Activated T-helper 1 cell treated with anti-CD3 and anti-CD28 coated beads, Interleukin-12 subunit alpha, Interleukin-12 subunit beta, Interleukin-2, Interleukin-4 antibody, amounts not matched to agents 30 ng/mL and 10 ng/mL and 1 ng/mL, durations not matched to agents 14 hours and 24 hours and 36 hours (primary cell): ENCODE results near the gene KCNMA1. TPM values are rescaled to one million over a fixed set of nuclear protein-coding genes. Genes with fewer than 3 reads are reported as not detected.
"Not testable (repeated sequence)": the region's sequence is repeated elsewhere in the genome, so short reads cannot be mapped to it uniquely, and the experiment has no call there.

ENCODE experiments used
- DNase-seq: peaks from one replicate; pipeline ENCODE4 v3.0.0; 2021; ENCODE audit warnings: low spot score
- H3K27ac Mint-ChIP-seq: one replicate; pipeline ENCODE4 v1.8.0; 2021; ENCODE audit warnings: mild to moderate bottlenecking, mixed read lengths
- H3K27me3 Mint-ChIP-seq: one replicate; pipeline ENCODE4 v1.8.0; 2022; ENCODE audit warnings: mild to moderate bottlenecking, moderate library complexity, mixed read lengths; ENCODE audit not compliant: insufficient read depth
- H3K36me3 Mint-ChIP-seq: one replicate; pipeline ENCODE4 v1.8.0; 2021; ENCODE audit warnings: low read depth, mixed read lengths
- H3K4me1 Mint-ChIP-seq: one replicate; pipeline ENCODE4 v1.8.0; 2021; ENCODE audit warnings: low read depth, mixed read lengths
- H3K4me3 Mint-ChIP-seq: one replicate; pipeline ENCODE4 v1.8.0; 2021; ENCODE audit warnings: mild to moderate bottlenecking, moderate library complexity, mixed read lengths
- H3K9me3 Mint-ChIP-seq: one replicate; pipeline ENCODE4 v1.8.0; 2021; ENCODE audit warnings: mixed read lengths
- intact Hi-C: fragments of 100-400 bp; cut with micrococcal nuclease; formaldehyde crosslinking; loops from one replicate; pipeline ENCODE4 v1.15.1; 2024
- total RNA-seq: library from RNA; stranded (reverse); gene quantifications from 2 replicates; pipeline ENCODE4 v1.2.3, GENCODE V29; 2022

The KCNMA1 gene
- not detected in 2 replicates for total RNA-seq

DNA sequence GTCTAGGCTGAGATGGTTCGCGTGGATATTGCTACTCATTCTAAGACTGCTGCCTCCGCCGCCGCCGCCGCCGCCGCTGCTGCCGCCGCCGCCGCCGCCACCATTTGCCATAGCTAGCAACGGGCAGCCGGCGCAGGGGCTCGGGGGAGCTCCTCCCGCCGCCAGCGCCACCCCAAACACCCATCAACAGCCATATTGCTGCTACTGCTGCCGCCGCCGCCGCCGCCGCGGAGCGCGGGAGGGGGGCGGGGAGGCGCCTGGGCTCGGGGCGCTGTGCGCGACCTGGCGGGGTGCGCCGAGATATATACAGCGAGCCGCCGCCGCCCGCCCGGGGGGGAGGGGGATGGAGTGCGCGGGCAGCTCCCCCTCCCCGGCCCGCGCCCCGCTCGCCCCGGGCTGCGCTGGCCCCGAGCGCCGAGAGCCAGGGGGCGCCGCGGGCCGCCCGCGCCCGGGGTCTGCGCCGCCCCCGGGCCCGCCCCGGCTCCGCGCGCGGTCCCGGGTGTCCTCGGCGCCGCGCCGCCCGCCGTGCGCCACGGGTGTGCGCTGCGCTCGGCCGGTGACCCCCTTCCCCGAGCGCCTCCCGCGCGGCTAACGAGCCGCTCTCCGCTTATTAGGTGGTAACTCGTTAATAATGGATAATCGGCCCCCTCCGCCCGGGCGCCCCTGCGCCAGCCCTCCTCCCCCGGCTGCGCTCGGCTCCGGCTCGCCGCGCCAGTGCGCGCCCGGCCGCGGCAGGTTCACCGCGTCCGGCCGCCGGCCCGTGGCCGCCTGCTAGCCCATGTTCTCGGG lies at the start of gene KCNMA1:
TSS of gene KCNMA1 (minus strand) at position 277 of the 789 bp plus-strand sequence.
- Mint-ChIP-seq H3K4me3 (no peak within 1 kb of the TSS), H3K27me3 (peaks cover 39% of the 10 kb centered on the region), H3K4me1 (no peaks in the 10 kb centered on the region), H3K36me3 (no peaks in the 10 kb centered on the region), H3K9me3 (no peaks in the 10 kb centered on the region), H3K27ac (no peak within 1 kb of the TSS)
- no peak for DNase-seq
- intact Hi-C loops = no loop called here

DNA sequence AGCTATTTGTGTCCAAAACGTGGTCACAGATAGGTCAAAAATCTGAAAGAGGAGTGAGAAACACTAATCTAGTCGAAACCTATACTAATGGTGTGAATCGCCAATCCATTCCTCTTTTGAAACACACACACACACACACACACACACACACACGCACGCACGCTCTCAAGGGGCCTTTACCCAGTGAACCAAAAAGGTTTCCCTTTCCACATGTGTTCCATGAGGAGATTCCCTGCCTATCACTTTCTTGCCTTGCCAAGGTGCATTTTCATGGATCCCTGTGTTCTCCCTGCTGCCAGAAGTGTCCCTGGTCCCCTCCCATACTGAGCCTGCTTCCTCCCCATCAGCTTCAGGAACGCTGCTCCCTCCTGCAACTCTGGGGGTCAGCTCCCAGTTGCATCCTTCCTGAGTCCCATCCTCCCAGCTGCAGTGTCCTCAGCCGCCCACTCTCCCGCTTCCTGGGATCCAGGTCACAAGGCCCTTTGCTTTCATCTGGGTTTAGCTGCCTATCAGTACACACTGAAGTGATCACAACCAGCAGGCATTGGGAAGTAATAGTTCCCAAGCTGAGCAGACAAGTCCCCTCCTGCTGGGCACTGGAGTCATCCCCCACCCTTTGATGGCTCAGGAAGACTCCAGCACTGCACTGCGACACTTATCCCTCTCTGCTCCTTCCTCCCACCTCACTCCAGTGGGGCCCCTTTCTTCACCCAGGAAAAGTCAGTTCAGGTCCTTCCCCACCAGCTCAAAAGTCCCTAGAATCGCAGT lies 49.2 kb upstream of the KCNMA1 start:
- peaks cover 12% of the 10 kb centered on the region for H3K27me3 Mint-ChIP-seq
- H3K4me1 Mint-ChIP-seq = no peaks in the 10 kb centered on the region
- no peak overlapping the region for H3K4me3 Mint-ChIP-seq
- H3K27ac Mint-ChIP-seq = no peak overlapping the region
- H3K36me3 Mint-ChIP-seq = no peaks in the 10 kb centered on the region
- H3K9me3 Mint-ChIP-seq = no peaks in the 10 kb centered on the region
- DNase-seq = no peak
- intact Hi-C loops = no loop called here

DNA sequence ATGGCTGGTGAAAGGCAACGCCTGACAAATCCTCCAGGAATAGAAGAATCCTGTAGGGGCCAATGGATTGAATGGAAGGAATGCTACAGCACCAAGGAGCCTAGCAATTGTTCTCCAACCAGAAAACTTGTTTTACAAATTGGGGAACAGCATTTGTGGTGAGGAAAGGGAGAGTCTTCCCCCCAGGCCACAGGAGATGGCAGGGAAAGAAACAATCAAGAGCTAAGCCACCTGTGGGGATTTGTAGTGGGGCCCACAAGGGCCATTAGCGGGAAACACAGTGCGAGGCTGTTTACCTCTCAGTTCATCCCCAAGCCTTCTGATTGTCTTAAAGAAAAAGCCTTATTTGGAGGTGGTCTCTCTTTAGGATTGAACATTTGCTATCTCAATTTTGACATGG lies 48.5 kb upstream of the KCNMA1 start:
- Mint-ChIP-seq H3K27me3 (peaks cover 11% of the 10 kb centered on the region), H3K27ac (no peak overlapping the region), H3K4me3 (no peak overlapping the region), H3K4me1 (no peaks in the 10 kb centered on the region), H3K36me3 (no peaks in the 10 kb centered on the region), H3K9me3 (no peaks in the 10 kb centered on the region)
- intact Hi-C loops = no loop called here
- DNase-seq = no peak

DNA sequence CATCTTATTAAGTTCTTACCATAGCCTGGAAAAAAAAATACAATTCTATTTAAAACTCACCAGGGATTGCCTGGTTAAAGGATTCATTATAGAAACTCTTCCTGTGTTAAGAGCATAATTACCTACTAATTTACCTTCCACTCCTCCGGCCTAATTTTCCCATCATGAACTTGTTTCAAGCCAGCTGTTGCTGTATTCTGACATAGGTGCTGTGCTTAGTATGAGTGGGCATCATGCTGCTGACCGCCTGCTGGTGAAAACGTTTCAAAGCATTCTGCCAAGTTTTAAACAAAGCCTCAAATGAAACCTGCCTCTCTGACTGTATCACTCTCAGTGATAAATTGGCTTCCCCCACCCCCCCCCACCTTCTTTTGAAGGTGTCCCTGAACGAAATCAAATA lies 47.8 kb upstream of the KCNMA1 start:
- no peak overlapping the region for H3K4me3 Mint-ChIP-seq
- intact Hi-C loops = no loop called here
- H3K27me3 Mint-ChIP-seq = peaks cover 6% of the 10 kb centered on the region
- no peaks in the 10 kb centered on the region for H3K4me1 Mint-ChIP-seq
- no peak overlapping the region for H3K27ac Mint-ChIP-seq
- DNase-seq = no peak
- no peaks in the 10 kb centered on the region for H3K9me3 Mint-ChIP-seq
- H3K36me3 Mint-ChIP-seq = no peaks in the 10 kb centered on the region

DNA sequence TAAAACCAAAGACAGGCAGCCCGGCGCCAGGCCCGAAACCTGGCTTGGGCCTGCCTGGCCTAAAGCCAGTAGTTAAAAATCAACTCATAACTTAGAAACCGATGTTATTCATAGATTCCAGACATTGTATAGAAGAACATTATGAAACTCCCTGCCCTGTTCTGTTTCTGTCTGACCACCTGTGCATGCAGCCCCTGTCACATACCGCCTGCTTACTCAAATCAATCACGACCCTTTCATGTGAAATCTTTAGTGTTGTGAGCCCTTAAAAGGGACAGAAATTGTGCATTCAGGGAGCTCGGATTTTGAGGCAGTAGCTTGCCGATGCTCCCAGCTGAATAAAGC lies 45.5 kb upstream of the KCNMA1 start:
- H3K27ac Mint-ChIP-seq, H3K27me3 Mint-ChIP-seq, intact Hi-C loops, H3K4me1 Mint-ChIP-seq, H3K4me3 Mint-ChIP-seq, DNase-seq, H3K36me3 Mint-ChIP-seq, H3K9me3 Mint-ChIP-seq: not testable (repeated sequence)

DNA sequence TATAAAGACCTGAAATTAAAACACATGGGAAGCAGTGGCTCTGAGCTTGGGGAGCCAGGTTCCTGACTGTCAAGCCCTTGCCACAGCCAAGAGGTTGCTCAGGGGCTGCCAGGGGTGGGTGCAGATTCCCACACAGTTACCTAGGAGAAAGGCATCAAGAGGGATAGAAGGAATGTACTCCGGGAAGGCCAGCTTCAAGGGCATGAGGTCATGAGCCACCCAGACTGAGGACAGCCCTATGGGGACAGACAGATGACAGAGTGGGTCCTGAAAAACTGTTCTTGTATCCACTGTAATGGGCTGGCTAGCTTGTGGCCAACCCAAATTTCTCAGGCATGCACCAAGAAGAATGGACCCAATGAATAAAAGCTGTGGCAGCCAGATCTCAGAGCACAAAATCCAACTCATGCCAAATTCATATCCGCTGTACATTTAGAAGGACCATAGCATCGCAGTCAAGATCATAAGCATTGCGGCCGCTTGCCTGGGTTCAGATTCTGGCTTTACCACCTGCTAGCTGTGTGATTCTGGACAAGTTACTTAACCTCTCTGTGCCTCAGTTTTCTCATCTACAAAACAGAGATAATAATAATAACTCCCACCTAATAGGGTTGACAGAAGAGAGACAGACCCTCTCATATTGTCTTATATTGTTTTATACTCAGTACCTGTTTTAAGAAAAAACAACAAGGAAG lies 44.9 kb upstream of the KCNMA1 start:
- H3K4me1 Mint-ChIP-seq = no peaks in the 10 kb centered on the region
- H3K27me3 Mint-ChIP-seq = peaks cover 3% of the 10 kb centered on the region
- DNase-seq = no peak
- no peaks in the 10 kb centered on the region for H3K36me3 Mint-ChIP-seq
- intact Hi-C loops = no loop called here
- H3K27ac Mint-ChIP-seq = no peak overlapping the region
- no peak overlapping the region for H3K4me3 Mint-ChIP-seq
- no peaks in the 10 kb centered on the region for H3K9me3 Mint-ChIP-seq

DNA sequence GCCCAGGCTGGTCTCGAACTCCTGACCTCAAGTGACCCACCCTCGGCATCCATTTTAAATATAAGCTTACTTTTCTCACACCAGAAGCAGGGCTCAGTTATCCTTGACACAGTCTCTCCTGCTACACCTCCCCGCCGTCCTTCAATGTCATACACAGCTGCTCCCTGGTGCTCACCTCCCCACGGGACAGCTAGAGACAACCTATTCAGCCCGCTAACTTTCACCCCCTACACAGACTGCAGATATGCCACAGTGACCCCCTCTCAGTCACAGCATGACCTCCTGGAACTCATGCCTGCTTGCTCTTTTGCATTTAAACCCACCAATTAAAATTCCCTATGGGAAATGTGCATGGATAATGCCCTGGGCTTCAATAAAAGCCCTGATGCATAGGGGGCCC lies 44.2 kb upstream of the KCNMA1 start:
- H3K27ac Mint-ChIP-seq = no peak overlapping the region
- intact Hi-C loops = no loop called here
- H3K4me3 Mint-ChIP-seq = no peak overlapping the region
- H3K36me3 Mint-ChIP-seq = no peaks in the 10 kb centered on the region
- no peaks in the 10 kb centered on the region for H3K4me1 Mint-ChIP-seq
- no peaks in the 10 kb centered on the region for H3K27me3 Mint-ChIP-seq
- H3K9me3 Mint-ChIP-seq = no peaks in the 10 kb centered on the region
- DNase-seq = no peak

DNA sequence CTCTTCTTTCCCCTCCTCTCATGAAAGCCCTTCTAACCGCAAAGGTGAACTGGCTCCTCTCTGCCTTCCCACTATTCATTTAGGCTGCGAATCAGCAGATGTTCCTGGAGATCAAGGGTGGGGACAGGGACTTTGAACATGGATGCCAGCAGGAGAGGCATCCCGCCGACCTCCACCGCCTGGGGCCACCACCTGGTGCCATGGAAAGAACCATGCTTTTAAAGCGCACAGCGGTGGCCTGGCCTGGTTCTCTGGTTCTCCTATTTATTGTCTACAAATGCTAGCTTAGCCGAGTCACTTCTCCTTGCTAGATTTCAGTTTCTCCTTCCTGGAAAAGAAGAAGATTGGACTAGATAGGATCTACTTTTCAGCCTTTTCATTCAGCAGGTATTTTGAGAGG lies 43.2 kb upstream of the KCNMA1 start:
- no peak for DNase-seq
- Mint-ChIP-seq H3K36me3 (no peaks in the 10 kb centered on the region), H3K4me1 (no peaks in the 10 kb centered on the region), H3K27ac (no peak overlapping the region), H3K9me3 (no peaks in the 10 kb centered on the region), H3K27me3 (no peaks in the 10 kb centered on the region), H3K4me3 (no peak overlapping the region)
- intact Hi-C loops = no loop called here

DNA sequence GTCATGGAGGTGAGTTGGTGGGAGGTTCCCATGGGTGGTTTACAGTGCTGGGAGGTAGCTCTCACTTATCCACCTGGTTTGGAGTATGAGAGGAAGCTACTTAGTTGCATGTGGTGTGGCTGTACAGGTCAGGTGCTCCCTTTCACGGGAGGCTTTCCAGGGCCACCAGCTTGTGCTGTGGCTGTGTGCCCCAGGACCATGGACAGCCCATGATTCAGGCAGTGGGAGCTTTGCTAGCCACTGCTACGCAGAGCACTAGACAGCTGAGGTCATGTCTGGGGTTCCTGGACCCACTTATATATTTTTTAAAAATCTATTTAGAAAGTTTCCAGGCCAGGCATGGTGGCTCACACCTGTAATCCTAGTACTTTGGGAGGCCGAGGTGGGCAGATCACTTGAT lies 42.5 kb upstream of the KCNMA1 start:
- no peak overlapping the region for H3K27ac Mint-ChIP-seq

DNA sequence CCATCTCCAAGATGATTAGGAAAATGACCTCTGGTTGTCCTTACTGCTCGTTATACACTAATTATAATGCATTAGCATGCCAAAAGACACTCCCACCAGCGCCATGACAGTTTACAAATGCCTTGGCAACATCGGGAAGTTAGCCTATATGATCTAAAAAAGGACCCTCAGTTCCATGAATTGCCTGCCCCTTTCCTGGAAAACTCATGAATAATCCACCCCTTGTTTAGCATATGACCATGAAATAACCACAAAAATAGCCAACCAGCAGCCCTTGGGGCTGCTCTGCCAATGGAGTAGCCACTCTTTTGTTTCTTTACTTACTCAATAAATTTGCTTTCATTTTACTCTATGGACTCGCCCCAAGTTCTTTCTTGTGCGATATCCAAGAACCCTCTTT lies 41.6 kb upstream of the KCNMA1 start:
- H3K9me3 Mint-ChIP-seq = no peaks in the 10 kb centered on the region
- H3K27me3 Mint-ChIP-seq = peaks cover 3% of the 10 kb centered on the region
- no peaks in the 10 kb centered on the region for H3K36me3 Mint-ChIP-seq
- DNase-seq = no peak
- no peak overlapping the region for H3K4me3 Mint-ChIP-seq
- intact Hi-C loops = no loop called here
- H3K4me1 Mint-ChIP-seq = no peaks in the 10 kb centered on the region
- H3K27ac Mint-ChIP-seq = no peak overlapping the region

More for the DNA sequence above, 42.5 kb upstream of the KCNMA1 start:
- intact Hi-C loops = no loop called here
- no peaks in the 10 kb centered on the region for H3K9me3 Mint-ChIP-seq
- H3K27me3 Mint-ChIP-seq = peaks cover 3% of the 10 kb centered on the region
- no peaks in the 10 kb centered on the region for H3K36me3 Mint-ChIP-seq
- H3K4me3 Mint-ChIP-seq = no peak overlapping the region
- DNase-seq = no peak
- H3K4me1 Mint-ChIP-seq = no peaks in the 10 kb centered on the region

DNA sequence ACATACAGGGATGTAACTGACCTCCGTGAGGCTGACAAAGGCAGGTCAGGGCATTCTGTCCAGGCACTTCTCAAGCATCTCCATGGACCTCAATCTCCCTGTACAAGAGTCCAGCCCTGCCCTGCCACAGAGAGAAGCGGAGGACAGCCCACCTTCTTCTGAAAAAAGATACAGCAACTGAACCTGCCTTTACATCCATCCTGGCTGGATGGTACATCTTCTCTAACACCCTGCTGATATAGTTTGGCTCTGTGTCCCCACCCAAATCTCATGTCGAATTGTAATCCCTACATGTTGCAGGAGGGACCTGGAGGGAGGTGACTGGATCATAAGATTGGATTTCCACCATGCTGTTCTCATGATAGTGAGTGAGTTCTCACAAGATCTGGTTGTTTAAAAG lies 40.5 kb upstream of the KCNMA1 start:
- Mint-ChIP-seq H3K4me1 (no peaks in the 10 kb centered on the region), H3K4me3 (no peak overlapping the region), H3K27me3 (peaks cover 11% of the 10 kb centered on the region), H3K36me3 (no peaks in the 10 kb centered on the region), H3K27ac (no peak overlapping the region), H3K9me3 (no peaks in the 10 kb centered on the region)
- DNase-seq = no peak
- intact Hi-C loops = no loop called here

DNA sequence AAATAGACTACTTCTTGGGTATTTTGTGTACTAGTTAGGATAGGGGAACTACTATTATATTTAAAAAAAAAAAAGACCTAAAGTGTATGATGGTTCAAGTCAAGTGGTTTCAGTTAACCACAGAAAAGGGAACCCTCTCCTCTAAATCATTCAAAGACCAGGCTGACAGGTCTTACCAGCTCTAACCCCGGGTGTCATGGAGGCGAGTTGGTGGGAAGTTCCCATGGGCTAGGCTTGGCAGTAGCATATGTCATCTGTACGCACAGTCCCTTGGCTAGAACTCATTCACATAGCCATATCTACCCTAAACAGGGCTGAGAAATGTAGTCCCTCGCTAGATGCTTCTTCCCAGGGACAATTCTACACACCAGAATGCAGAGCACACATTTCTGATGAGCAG lies 37.7 kb upstream of the KCNMA1 start:
- Mint-ChIP-seq H3K27me3 (peaks cover 11% of the 10 kb centered on the region), H3K27ac (no peak overlapping the region), H3K4me1 (no peaks in the 10 kb centered on the region), H3K4me3 (no peak overlapping the region), H3K36me3 (no peaks in the 10 kb centered on the region), H3K9me3 (no peaks in the 10 kb centered on the region)
- DNase-seq = no peak
- intact Hi-C loops = no loop called here

DNA sequence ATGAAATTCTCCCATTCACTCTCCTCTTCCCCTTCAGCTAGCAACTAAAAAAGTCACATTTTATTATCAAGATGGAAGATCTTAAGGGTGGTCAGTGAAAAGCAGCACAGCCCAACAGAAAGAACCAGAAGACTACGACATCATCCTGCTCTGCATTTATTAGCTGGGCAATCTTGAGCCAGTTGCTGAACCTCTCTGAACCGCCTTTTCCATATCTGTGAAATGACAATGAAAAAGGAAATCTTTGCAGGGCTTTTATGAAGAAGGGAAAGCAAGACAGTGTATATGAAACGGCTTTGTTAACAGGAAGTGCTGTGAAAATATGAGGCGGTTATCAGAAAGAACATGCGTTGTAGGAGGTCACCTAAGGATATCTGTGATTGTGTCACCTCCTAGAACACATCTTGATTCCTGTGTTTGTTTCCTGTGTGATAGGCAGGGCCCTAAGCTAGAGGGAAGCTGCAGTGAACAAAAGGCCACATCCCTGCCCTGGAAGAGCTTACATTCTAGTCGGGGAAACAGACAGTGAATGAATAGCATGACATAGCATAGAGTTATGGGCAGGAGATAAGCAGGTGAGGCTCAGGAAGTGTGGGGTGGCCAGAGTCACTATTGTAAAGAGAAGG lies 36.0 kb upstream of the KCNMA1 start:
- Mint-ChIP-seq H3K9me3 (no peaks in the 10 kb centered on the region), H3K27ac (no peak overlapping the region), H3K4me1 (no peaks in the 10 kb centered on the region), H3K36me3 (no peaks in the 10 kb centered on the region), H3K4me3 (no peak overlapping the region), H3K27me3 (peaks cover 11% of the 10 kb centered on the region)
- no peak for DNase-seq
- intact Hi-C loops = no loop called here
